ENCODE results near the gene MAPKAP1.

Gene MAPKAP1

GRCh38 chr9:125527471-125528002 is 179.5 kb downstream of the MAPKAP1 start:
- peaks cover 16% of the 10 kb centered on the region for H3K4me1 ChIP-seq (ENCODE audit: control insufficient read depth, low read depth, low read length)
- H2AK5ac ChIP-seq (ENCODE audit: low read length), result no peak overlapping the region
- H3K23ac ChIP-seq (ENCODE audit: low read length), result no peak overlapping the region
- no peaks in the 10 kb centered on the region for H3K79me1 ChIP-seq (ENCODE audit: low read length)
- H3K36me3 ChIP-seq (ENCODE audit: control insufficient read depth, insufficient read depth, low read length), result no peaks in the 10 kb centered on the region
- no peak overlapping the region for H2BK15ac ChIP-seq (replicated peaks; ENCODE audit: low read depth)
- no peak overlapping the region for H2BK120ac ChIP-seq (ENCODE audit: low read depth, low read length)
- no peak overlapping the region for H3K4ac ChIP-seq (ENCODE audit: low read depth, low read length)
- no peak overlapping the region for H3K56ac ChIP-seq (ENCODE audit: low read length)
- H3K4me3 ChIP-seq (ENCODE audit: low read length), result no peak overlapping the region
- no peak overlapping the region for H4K5ac ChIP-seq (ENCODE audit: low read length)
- H3K27me3 ChIP-seq (ENCODE audit: insufficient read depth, low read length, poor library complexity), result no peaks in the 10 kb centered on the region
- no CpG with 5 or more reads among the region's 9 CpGs for WGBS (ENCODE audit: extremely low coverage, insufficient coverage, low lambda C conversion rate)
- no peak overlapping the region for H3K9ac ChIP-seq (ENCODE audit: low read length)
- no peak overlapping the region for H3K18ac ChIP-seq (ENCODE audit: low read length)
- H4K8ac ChIP-seq (ENCODE audit: low read depth, low read length), result no peak overlapping the region
- H3K4me2 ChIP-seq (ENCODE audit: low read length), result no peak overlapping the region
- no peak for DNase-seq
- no peak overlapping the region for H2BK5ac ChIP-seq (ENCODE audit: low read length)
- no peaks in the 10 kb centered on the region for H3K79me2 ChIP-seq (ENCODE audit: control insufficient read depth, insufficient read depth, low read length)
- H3K27ac ChIP-seq (ENCODE audit: low read depth, low read length), result no peak overlapping the region

GRCh38 chr9:125525921-125526631 is 180.9 kb downstream of the MAPKAP1 start:
- Histone ChIP-seq H3K4me1 (ENCODE audit: control insufficient read depth, low read depth, low read length) (peaks cover 23% of the 10 kb centered on the region), H3K36me3 (ENCODE audit: control insufficient read depth, insufficient read depth, low read length) (no peaks in the 10 kb centered on the region), H3K23ac (ENCODE audit: low read length) (no peak overlapping the region), H3K4me2 (ENCODE audit: low read length) (no peak overlapping the region), H3K4me3 (ENCODE audit: low read length) (no peak overlapping the region), H3K56ac (ENCODE audit: low read length) (no peak overlapping the region), H2BK15ac (replicated peaks; ENCODE audit: low read depth) (no peak overlapping the region), H3K18ac (ENCODE audit: low read length) (no peak overlapping the region), H2BK120ac (ENCODE audit: low read depth, low read length) (no peak overlapping the region), H3K4ac (ENCODE audit: low read depth, low read length) (no peak overlapping the region), H2BK5ac (ENCODE audit: low read length) (no peak overlapping the region), H3K79me1 (ENCODE audit: low read length) (no peaks in the 10 kb centered on the region), H3K27me3 (ENCODE audit: insufficient read depth, low read length, poor library complexity) (no peaks in the 10 kb centered on the region), H2AK5ac (ENCODE audit: low read length) (no peak overlapping the region), H3K9ac (ENCODE audit: low read length) (no peak overlapping the region), H3K79me2 (ENCODE audit: control insufficient read depth, insufficient read depth, low read length) (no peaks in the 10 kb centered on the region), H3K27ac (ENCODE audit: low read depth, low read length) (no peak overlapping the region), H4K8ac (ENCODE audit: low read depth, low read length) (no peak overlapping the region), H4K5ac (ENCODE audit: low read length) (no peak overlapping the region)
- peak; percentile 47 for DNase-seq
- WGBS (ENCODE audit: extremely low coverage, insufficient coverage, low lambda C conversion rate), result no CpG with 5 or more reads among the region's 6 CpGs

- Histone ChIP-seq H3K4me2 (ENCODE audit: low read length) (no peak overlapping the region), H3K9ac (ENCODE audit: low read length) (peak overlapping the region; percentile 28), H2BK15ac (replicated peaks; ENCODE audit: low read depth) (peak overlapping the region; percentile 86), H3K4me3 (ENCODE audit: low read length) (no peak overlapping the region), H4K8ac (ENCODE audit: low read depth, low read length) (no peak overlapping the region), H3K56ac (ENCODE audit: low read length) (peak overlapping the region; percentile 74), H3K23ac (ENCODE audit: low read length) (no peak overlapping the region), H2BK5ac (ENCODE audit: low read length) (peak overlapping the region; percentile 59), H3K27ac (ENCODE audit: low read depth, low read length) (peak overlapping the region; percentile 81), H3K79me1 (ENCODE audit: low read length) (peaks cover 2% of the 10 kb centered on the region), H4K5ac (ENCODE audit: low read length) (peak overlapping the region; percentile 8), H3K79me2 (ENCODE audit: control insufficient read depth, insufficient read depth, low read length) (no peaks in the 10 kb centered on the region), H2BK120ac (ENCODE audit: low read depth, low read length) (no peak overlapping the region), H2AK5ac (ENCODE audit: low read length) (peak overlapping the region; percentile 1), H3K27me3 (ENCODE audit: insufficient read depth, low read length, poor library complexity) (no peaks in the 10 kb centered on the region), H3K4ac (ENCODE audit: low read depth, low read length) (peak overlapping the region; percentile 94), H3K4me1 (ENCODE audit: control insufficient read depth, low read depth, low read length) (peaks cover 26% of the 10 kb centered on the region), H3K36me3 (ENCODE audit: control insufficient read depth, insufficient read depth, low read length) (no peaks in the 10 kb centered on the region), H3K18ac (ENCODE audit: low read length) (peak overlapping the region; percentile 96)
- WGBS (ENCODE audit: extremely low coverage, insufficient coverage, low lambda C conversion rate), result no CpG with 5 or more reads among the region's 6 CpGs
- DNase-seq, result peak; percentile 95
These were observed 182.2 kb downstream of the MAPKAP1 start for GRCh38 chr9:125524583-125525355.

- Histone ChIP-seq H4K8ac (ENCODE audit: low read depth, low read length) (no peak overlapping the region), H3K79me2 (ENCODE audit: control insufficient read depth, insufficient read depth, low read length) (no peaks in the 10 kb centered on the region), H3K9ac (ENCODE audit: low read length) (no peak overlapping the region), H2AK5ac (ENCODE audit: low read length) (no peak overlapping the region), H3K56ac (ENCODE audit: low read length) (no peak overlapping the region), H4K5ac (ENCODE audit: low read length) (no peak overlapping the region), H3K79me1 (ENCODE audit: low read length) (peaks cover 2% of the 10 kb centered on the region), H3K27ac (ENCODE audit: low read depth, low read length) (no peak overlapping the region), H3K36me3 (ENCODE audit: control insufficient read depth, insufficient read depth, low read length) (no peaks in the 10 kb centered on the region), H2BK5ac (ENCODE audit: low read length) (peak overlapping the region; percentile 34), H2BK120ac (ENCODE audit: low read depth, low read length) (no peak overlapping the region), H3K18ac (ENCODE audit: low read length) (no peak overlapping the region), H3K4ac (ENCODE audit: low read depth, low read length) (no peak overlapping the region), H3K4me1 (ENCODE audit: control insufficient read depth, low read depth, low read length) (peaks cover 26% of the 10 kb centered on the region), H2BK15ac (replicated peaks; ENCODE audit: low read depth) (no peak overlapping the region), H3K4me3 (ENCODE audit: low read length) (no peak overlapping the region), H3K4me2 (ENCODE audit: low read length) (no peak overlapping the region), H3K23ac (ENCODE audit: low read length) (no peak overlapping the region), H3K27me3 (ENCODE audit: insufficient read depth, low read length, poor library complexity) (no peaks in the 10 kb centered on the region)
- no peak for DNase-seq
- whole genome bisulfite sequencing (ENCODE audit: extremely low coverage, insufficient coverage, low lambda C conversion rate), result no CpG with 5 or more reads among the region's 3 CpGs
These were observed 183.3 kb downstream of the MAPKAP1 start for GRCh38 chr9:125523681-125524080.

GRCh38 chr9:125522328-125522725 is 184.7 kb downstream of the MAPKAP1 start:
- Histone ChIP-seq H3K4ac (ENCODE audit: low read depth, low read length) (no peak overlapping the region), H3K4me1 (ENCODE audit: control insufficient read depth, low read depth, low read length) (peaks cover 28% of the 10 kb centered on the region), H3K4me3 (ENCODE audit: low read length) (no peak overlapping the region), H3K36me3 (ENCODE audit: control insufficient read depth, insufficient read depth, low read length) (no peaks in the 10 kb centered on the region), H3K4me2 (ENCODE audit: low read length) (no peak overlapping the region), H2BK5ac (ENCODE audit: low read length) (peak overlapping the region; percentile 87), H3K79me1 (ENCODE audit: low read length) (peaks cover 2% of the 10 kb centered on the region), H2BK15ac (replicated peaks; ENCODE audit: low read depth) (no peak overlapping the region), H3K27ac (ENCODE audit: low read depth, low read length) (no peak overlapping the region), H2AK5ac (ENCODE audit: low read length) (peak overlapping the region; percentile 83), H3K27me3 (ENCODE audit: insufficient read depth, low read length, poor library complexity) (no peaks in the 10 kb centered on the region), H2BK120ac (ENCODE audit: low read depth, low read length) (no peak overlapping the region), H4K5ac (ENCODE audit: low read length) (no peak overlapping the region), H3K79me2 (ENCODE audit: control insufficient read depth, insufficient read depth, low read length) (no peaks in the 10 kb centered on the region), H3K23ac (ENCODE audit: low read length) (no peak overlapping the region), H3K56ac (ENCODE audit: low read length) (peak overlapping the region; percentile 30), H4K8ac (ENCODE audit: low read depth, low read length) (no peak overlapping the region), H3K9ac (ENCODE audit: low read length) (no peak overlapping the region), H3K18ac (ENCODE audit: low read length) (no peak overlapping the region)
- WGBS (ENCODE audit: extremely low coverage, insufficient coverage, low lambda C conversion rate), result no CpG with 5 or more reads among the region's 5 CpGs
- no peak for DNase-seq
